ENCODE data around the gene PLEKHA8. TPM values are rescaled to one million over a fixed set of nuclear protein-coding genes. Genes with fewer than 3 reads are reported as not detected.
A peak's percentile ranks its signal among the peaks of the same experiment; 100 is the strongest.

PLEKHA8 gene
- total RNA-seq, 6 experiments from 2014 or later, result 2.7 to 8.1 (median 4.4) TPM

- intact Hi-C loops (cut with DNase I), result no loop called here
- DNase-seq, result no peak
- no peak overlapping the region for H3K27ac ChIP-seq
- 89% methylated on average over 1 of the region's 1 CpG for WGBS (ENCODE audit: insufficient coverage, low coverage, low lambda C conversion rate, missing lambda C conversion rate)
- no peaks in the 10 kb centered on the region for H3K4me1 ChIP-seq
- H3K27me3 ChIP-seq, result no peaks in the 10 kb centered on the region
- peak in 1 of 4 donors; percentile 30 for ATAC-seq
- no peak overlapping the region for H3K4me3 ChIP-seq
- peaks cover 0 to 6% (median 0%) of the 10 kb centered on the region in 4 donors for H3K36me3 ChIP-seq
- TF ChIP-seq CTCF (IDR thresholded peaks at IDR 0.05) (peak in 1 of 4 donors; percentile 24), POLR2A (IDR thresholded peaks at IDR 0.05) (no peak)
- no peaks in the 10 kb centered on the region for H3K9me3 ChIP-seq
Measured at GRCh38 chr7:30019387-30019786, 8.8 kb upstream of the PLEKHA8 start.

- no peak for TF ChIP-seq POLR2A (IDR thresholded peaks at IDR 0.05)
- no peak for TF ChIP-seq CTCF (IDR thresholded peaks at IDR 0.05)
- intact Hi-C loops (cut with DNase I), result no loop called here
Measured at GRCh38 chr7:30019960-30020359, 8.3 kb upstream of the PLEKHA8 start.

DNA sequence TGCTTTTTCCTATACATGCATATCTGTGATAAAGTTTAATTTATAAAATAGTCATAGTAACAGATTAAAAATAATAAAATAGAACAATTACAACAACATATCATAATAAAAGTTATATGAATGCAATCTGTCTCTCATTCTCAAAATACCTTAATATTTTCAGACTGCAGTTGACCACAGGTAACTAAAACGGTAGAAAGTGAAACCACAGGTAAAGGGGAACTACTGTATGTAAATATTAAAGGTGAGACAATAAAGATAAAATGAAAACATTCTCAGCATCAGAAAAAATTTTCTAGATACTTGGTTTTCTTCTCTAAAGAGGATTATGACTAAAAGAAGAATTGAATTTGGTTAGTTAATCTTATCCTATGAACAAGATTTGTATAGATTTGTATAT is 7.7 kb upstream of the PLEKHA8 start:
- ATAC-seq (no peak), DNase-seq (no peak)
- intact Hi-C loops (cut with DNase I), result no loop called here

More at GRCh38 chr7:30019960-30020359, 8.3 kb upstream of the PLEKHA8 start:
- Histone ChIP-seq H3K36me3 (peaks cover 0 to 6% (median 0%) of the 10 kb centered on the region in 4 donors), H3K9me3 (no peaks in the 10 kb centered on the region), H3K27ac (no peak overlapping the region), H3K27me3 (no peaks in the 10 kb centered on the region), H3K4me1 (peaks cover 0 to under 1% (median 0%) of the 10 kb centered on the region in 4 donors), H3K4me3 (no peak overlapping the region)
- no peak for ATAC-seq
- 83% methylated on average over 1 of the region's 1 CpG for WGBS (ENCODE audit: insufficient coverage, low coverage, low lambda C conversion rate, missing lambda C conversion rate)
- DNase-seq, result no peak

GRCh38 chr7:30022991-30023390 is 5.2 kb upstream of the PLEKHA8 start:
- DNase-seq (no peak), ATAC-seq (no peak)
- H3K36me3 ChIP-seq, result no peaks in the 10 kb centered on the region
- no peak overlapping the region for H3K4me3 ChIP-seq
- H3K9me3 ChIP-seq, result no peaks in the 10 kb centered on the region
- no peak for TF ChIP-seq POLR2A (IDR thresholded peaks at IDR 0.05)
- no peak for TF ChIP-seq CTCF (IDR thresholded peaks at IDR 0.05)
- no peak overlapping the region for H3K27ac ChIP-seq
- no peaks in the 10 kb centered on the region for H3K27me3 ChIP-seq
- intact Hi-C loops (cut with DNase I), result no loop called here
- peaks cover 0 to 17% (median 0%) of the 10 kb centered on the region in 4 donors for H3K4me1 ChIP-seq

More for the DNA sequence above, 7.7 kb upstream of the PLEKHA8 start:
- H3K36me3 ChIP-seq, result peaks cover 0 to 6% (median 0%) of the 10 kb centered on the region in 4 donors
- H3K4me3 ChIP-seq, result no peak overlapping the region
- TF ChIP-seq POLR2A (IDR thresholded peaks at IDR 0.05), result no peak
- no peak for TF ChIP-seq CTCF (IDR thresholded peaks at IDR 0.05)
- H3K27me3 ChIP-seq, result no peaks in the 10 kb centered on the region
- no peaks in the 10 kb centered on the region for H3K9me3 ChIP-seq
- no peak overlapping the region for H3K27ac ChIP-seq
- 27% methylated on average over 1 of the region's 1 CpG for WGBS (ENCODE audit: insufficient coverage, low coverage, low lambda C conversion rate, missing lambda C conversion rate)
- H3K4me1 ChIP-seq, result peaks cover 0 to 6% (median 0%) of the 10 kb centered on the region in 4 donors

- ATAC-seq, result no peak
- 96% methylated on average over 4 of the region's 6 CpGs for WGBS (ENCODE audit: insufficient coverage, low coverage, low lambda C conversion rate, missing lambda C conversion rate)
Measured at GRCh38 chr7:30023524-30023923, 4.7 kb upstream of the PLEKHA8 start.

More at GRCh38 chr7:30023524-30023923, 4.7 kb upstream of the PLEKHA8 start:
- peaks cover 0 to 17% (median 0%) of the 10 kb centered on the region in 4 donors for H3K4me1 ChIP-seq
- intact Hi-C loops (cut with DNase I), result no loop called here
- TF ChIP-seq CTCF (IDR thresholded peaks at IDR 0.05), result no peak
- no peak for TF ChIP-seq POLR2A (IDR thresholded peaks at IDR 0.05)
- no peak overlapping the region for H3K27ac ChIP-seq
- no peaks in the 10 kb centered on the region for H3K36me3 ChIP-seq
- no peak overlapping the region for H3K4me3 ChIP-seq
- H3K9me3 ChIP-seq, result no peaks in the 10 kb centered on the region
- H3K27me3 ChIP-seq, result no peaks in the 10 kb centered on the region
- DNase-seq, result no peak

Measured in right lobe of liver (tissue), 6 donors.